Kasumi-1 (cell line): ENCODE results near the gene GPS1.
"Not testable (repeated sequence)": the region's sequence is repeated elsewhere in the genome, so short reads cannot be mapped to it uniquely, and the experiment has no call there.

Experiments
- DNase-seq, 2 experiments: peaks; one replicate each; lab custom pipeline; 2025; lab: John Stamatoyannopoulos, UW

Gene GPS1

DNA sequence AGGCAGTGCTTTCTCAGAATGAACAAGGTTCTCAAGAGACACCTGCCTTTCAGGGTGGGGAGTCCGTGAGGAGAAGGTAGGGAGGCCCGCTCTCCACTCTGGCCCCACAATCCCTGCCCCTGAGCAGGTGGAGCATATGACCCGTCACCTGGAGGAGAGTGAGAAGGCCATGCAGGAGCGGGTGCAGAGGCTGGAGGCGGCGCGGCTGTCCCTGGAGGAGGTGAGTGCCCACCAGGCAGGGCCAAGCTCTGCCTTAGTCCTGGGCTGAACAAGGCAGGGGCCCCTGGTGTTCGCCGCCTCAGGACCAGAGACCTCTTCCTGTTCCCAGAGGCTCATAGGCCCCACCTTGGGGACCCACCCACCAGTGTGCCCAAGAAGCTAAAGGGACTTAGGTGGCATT, 22.7 kb upstream of the GPS1 start:
- DNase-seq, result no peak

DNA sequence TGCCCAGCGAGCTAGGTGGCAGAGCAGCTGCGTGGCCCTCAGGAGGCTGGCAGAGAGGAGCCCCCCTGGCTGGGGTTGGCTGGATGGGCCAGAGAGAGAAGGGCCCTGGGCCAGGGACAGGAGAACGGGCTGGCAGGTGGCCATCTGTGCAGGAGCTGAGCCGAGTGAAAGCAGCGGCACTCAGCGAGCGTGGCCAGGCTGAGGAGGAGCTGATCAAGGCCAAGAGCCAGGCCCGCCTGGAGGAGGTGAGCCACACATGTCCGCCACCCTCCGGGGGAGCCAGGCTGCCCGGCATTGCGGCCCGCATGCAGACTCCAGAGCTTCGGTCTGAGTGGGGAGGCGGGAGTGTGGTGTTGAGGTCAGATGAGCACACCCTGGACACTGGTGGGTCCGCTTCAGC, 22.3 kb upstream of the GPS1 start:
- DNase-seq, result no peak

DNA sequence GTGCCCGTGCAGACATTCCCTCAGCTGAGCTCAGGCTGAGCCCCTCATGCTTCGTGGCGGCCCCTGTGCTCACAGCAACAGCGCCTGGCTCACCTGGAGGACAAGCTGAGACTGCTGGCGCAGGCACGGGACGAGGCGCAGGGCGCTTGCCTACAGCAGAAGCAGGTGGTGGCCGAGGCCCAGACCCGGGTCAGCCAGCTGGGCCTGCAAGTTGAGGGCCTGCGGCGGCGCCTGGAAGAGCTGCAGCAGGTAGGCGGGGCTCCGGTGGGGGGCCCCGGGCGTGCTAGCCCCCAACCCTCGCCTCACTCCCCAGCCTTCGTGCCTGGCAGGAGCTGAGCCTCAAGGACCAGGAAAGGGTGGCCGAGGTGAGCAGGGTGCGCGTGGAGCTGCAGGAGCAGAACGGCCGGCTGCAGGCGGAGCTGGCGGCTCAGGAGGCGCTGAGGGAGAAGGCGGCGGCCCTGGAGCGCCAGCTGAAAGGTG, 21.7 kb upstream of the GPS1 start:
- DNase-seq, result peak in 1 of 2 experiments; percentile 55

DNA sequence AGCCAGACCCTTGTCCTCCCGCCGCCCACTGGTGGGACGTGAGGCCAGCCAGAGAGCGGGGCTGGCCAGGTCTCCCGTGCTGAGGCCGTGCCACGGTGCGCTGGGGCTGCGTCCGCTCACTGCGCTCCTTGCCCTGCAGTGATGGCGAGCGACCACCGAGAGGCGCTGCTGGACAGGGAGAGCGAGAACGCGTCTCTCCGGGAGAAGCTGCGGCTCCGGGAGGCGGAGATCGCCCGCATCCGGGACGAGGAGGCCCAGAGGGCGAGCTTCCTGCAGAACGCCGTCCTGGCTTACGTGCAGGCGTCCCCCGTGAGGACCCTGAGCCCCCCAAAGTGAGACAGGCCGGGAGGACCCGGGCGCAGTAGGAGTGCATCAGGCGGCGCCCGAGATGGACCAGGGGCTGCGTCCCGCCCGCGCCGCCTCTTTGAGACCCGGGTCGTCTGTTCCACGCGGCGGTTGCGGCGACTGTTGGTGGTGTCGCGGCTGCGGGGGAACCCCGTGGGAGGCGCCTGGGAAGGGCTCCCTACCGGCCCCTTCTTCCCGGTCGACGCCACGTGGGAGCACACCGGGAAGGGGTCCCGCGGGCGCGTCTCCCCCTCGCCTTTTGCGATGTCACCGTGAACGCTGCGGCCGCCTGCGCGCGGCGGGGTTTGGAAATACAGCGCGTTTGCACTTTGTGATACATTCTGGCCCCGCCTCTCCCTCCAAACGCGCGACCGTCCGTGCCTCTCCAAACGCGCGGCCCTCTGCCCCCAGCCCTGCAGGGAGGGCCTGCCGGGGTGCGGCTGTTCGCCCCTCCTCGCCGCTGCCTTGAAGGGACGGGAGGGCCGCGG, 21.0 kb upstream of the GPS1 start:
- peak; percentile 87 to 88 for DNase-seq

DNA sequence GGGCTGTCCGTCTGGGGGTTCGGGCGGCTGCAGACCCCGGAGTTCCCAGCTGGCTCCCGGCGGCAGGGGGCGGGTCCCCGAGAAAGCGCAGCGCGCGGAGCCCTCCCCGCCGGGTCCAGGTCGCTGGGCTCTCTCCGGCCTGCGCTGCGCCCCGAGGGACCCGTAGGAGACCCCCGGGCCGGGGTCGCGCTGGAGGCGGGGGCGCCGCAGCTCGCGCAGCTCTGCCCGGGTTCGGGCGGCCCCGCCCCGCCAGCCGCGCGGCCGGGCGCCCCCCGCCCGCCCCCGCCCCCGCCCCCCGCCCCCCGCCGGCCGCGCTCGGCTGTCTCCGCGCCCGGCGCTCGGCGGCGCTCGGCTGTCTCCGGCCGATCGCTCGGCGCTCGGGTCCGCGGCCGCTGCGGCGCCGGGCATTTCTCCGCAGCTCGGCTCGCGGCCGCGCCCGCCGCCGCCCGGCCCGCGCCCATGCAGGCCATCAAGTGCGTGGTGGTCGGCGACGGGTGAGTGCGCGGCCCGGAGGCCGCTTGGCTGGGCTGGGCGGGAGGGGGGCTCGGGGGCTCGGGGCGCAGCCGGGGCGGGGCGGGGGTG, 20.3 kb upstream of the GPS1 start, which contains the start of gene RAC3:
Gene RAC3, plus strand, starts transcription at position 376 of the 582 bp plus-strand sequence. Its CDS starts 84 bp downstream, at position 460.
- peak; percentile 35 to 39 for DNase-seq

DNA sequence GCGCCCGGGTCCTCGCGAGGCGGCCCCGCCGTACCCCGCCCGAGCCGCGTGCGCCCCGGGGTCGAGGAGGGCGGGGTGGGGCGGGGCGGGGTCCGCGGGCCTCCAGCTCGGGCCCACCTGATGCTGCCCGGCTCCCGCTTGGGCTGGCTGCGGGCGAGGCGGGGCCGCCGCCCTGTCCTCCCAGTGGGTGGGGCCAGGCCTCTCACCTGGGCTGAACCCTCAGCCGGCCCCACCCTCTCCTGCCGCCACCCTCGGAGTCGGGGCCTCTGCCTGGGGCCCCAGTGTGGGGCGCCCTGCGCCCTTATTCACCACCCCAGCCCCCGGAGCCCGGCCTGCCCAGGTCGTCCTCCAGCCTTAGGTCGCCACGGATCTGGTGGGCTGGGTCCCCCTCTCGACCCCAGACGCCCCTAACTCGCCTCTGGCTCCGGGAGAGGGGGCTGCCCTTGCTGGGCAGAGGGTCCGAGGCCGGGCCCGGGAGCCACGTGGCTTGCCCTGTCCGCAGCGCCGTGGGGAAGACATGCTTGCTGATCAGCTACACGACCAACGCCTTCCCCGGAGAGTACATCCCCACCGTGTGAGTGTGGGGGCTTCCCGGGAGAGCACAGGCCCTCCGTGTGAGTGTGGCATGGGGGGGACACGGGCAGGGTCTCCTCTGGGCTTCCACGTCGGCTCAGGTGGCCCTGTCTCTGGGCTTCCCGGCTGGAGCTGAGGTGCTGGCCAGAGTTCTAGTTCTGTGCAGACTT, 19.6 kb upstream of the GPS1 start:
- no peak for DNase-seq

DNA sequence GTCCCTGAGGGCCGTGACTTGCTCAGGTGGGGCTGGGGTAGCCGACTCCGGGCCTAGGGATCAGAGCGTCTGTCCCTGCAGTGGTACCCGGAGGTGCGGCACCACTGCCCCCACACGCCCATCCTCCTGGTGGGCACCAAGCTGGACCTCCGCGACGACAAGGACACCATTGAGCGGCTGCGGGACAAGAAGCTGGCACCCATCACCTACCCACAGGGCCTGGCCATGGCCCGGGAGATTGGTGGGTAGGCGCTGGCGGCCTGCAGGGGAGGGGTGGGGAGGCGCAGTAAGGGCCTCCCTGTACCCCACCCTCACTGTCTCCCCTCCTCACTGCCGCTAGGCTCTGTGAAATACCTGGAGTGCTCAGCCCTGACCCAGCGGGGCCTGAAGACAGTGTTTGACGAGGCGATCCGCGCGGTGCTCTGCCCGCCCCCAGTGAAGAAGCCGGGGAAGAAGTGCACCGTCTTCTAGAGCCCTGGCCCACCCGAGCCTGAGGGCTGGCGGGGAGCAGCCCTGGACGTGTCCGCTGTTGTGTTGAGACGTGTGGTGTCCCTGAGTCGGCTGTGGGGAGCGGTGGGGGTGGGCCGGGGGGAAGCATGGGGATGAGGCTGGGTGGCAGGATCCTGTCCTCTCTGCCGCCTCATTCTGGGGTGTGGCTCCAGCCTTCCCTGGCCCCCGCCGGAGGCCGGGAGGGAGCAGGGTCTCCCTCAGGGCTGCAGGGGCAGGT, 18.2 kb upstream of the GPS1 start:
- no peak for DNase-seq

DNA sequence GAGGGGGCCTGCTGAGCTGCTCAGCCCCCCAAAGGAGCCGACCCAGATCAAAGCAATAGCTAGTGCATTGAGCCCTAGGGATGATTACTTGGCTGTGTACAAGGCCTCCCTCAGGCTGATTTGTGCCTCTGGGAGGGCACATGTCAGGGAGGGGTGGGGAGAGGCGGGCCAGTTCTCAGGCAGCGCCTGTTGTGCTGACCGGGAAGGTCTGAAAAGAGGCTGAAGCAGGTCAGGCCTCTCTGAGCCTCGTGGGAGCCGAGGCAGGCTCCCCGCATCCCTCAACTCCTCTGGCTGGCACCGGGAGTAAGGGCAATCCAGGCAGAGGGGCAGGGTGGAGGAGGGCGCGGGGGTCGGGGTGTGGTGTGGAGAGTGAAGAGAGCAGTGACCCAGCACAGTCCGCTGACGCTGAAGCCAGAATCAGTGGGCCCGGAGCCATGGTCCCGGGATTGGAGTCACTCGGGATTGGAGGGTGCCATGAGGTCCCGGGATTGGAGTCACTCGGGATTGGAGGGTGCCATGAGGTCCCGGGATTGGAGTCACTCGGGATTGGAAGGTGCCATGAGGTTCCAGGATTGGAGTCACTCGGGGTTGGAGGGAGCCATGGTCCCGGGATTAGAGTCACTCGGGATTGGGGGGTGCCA, 17.2 kb upstream of the GPS1 start:
- no peak for DNase-seq

DNA sequence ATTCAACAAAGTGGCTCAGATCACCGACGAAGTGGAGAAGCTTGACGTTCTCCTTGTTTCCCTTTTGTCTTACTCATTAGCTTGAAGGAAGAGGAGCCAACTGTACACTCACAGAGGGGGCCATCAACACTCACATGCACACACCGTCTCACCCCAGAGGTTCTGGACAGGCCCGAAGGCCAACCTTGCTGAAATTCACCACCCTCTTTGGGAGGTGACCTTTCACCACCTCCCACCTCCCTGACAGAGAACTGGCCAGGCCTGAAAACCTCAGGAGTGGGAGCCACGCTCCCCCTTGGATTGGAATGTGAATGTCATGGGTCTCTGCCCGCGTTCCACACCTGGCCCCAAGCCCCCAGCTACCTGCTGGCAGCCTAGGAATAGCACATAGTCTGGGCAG, 16.2 kb upstream of the GPS1 start:
- DNase-seq, result no peak

DNA sequence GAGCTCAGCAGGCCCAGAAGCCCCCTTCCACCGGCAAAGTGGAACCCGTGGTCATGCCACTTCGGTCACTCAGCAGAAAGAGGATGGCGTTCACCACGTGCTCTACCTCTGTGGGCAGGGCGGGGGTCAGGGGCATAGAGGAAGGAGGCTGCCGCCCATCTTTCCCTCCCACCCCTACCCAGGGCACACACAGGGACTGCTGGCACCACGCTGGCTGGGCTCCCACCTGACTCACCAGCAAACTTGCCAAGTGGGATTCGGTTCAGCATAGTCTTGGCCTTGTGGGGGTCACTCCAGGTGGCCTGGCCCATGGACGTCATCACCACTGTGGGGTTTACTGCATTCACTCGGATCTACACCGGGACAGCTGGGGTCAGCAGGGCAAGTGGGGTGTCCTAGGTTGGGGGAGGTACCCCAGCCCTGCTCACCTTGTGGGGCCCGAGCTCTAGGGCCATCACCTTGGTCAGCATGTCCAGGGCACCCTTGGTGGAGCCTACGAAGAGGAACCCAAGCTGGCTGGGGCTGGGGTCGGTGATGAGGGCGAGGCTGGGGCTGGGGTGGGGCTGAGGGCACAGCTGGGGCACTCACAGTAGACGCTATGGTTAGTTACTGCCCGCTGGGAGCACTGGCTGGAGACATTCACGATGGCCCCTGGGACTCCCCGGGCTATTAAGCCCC, 15.6 kb upstream of the GPS1 start:
- no peak for DNase-seq

DNA sequence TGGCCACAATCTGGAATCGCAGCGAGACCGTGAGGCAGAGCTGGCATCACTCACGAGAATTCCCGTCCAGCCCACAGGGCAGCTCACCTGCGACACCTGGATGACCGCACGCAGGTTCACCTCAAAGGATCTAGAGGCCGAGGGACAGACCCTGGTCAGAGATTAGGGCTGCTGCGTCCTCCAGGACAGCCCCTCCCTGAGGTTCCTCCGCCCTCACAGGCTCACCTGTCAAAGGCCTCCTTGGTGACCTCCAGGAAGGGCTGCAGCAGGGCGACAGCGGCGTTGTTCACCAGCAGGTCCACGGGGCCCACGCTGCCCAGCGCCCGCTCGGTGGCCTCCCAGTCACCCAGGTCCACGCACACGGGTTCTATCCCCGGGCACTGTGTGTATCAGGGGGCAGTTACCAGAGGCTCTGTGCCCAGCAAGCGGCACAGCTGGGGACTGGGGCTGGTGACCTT, 15.0 kb upstream of the GPS1 start:
- DNase-seq, result no peak

DNA sequence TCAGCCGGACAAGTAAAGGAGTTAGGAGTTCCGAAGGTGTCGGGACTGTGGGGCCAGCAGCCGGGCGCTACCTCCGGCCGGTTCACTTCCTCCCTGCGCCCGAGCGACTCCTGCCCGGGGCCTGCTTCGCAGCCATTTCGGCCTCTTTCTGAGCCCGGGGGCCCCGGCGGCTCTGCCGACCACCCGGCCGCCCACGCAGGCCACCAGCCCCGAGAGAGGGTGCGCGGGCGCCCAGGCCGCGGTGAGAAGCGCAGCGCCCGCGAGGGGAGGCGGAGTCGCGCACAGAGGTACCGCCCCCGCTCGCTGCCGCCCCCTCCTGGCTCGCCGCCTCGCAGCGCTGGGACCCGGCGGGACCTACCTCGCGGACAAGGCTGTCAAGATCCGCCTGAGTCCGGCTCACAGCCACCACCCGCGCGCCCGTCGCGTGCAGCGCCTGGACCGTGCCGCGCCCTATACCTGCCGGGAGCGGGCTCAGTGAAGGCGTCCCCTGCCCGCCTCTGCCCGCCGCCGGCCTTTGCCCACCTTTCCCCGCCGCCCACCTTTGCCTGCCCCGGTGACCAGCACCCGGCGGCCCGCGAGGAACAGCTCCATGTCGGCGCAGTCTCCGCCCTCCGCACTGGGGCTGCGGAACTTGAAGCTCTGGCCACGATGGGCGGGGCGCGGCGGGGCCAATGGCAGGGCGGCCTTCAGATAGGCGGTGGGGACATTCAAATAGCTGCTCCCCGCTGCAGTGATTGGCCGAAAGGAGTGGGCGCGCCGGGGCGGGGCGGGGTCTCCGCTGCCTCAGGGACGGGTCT, 14.4 kb upstream of the GPS1 start, which contains the start of gene DCXR:
Gene DCXR, minus strand, starts transcription at position 606 of the 797 bp plus-strand sequence. Its CDS starts 15 bp downstream, at position 591.
- DNase-seq, result peak; percentile 98 to 99

DNA sequence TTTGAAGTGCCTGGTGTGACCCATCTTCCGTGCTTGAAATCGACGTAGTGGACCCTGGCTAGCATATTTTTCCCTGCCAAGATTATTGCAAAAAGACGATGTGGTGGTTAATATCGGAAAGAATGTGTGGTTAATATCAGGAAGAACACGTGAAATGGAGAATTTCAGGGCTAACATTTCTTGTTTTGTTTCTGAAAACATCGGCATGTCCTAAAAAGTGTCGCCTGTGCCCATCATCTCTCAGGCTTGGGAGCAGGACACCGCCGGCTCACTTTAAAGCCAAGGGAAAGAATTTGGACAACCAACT, 13.9 kb upstream of the GPS1 start:
- no peak for DNase-seq

DNA sequence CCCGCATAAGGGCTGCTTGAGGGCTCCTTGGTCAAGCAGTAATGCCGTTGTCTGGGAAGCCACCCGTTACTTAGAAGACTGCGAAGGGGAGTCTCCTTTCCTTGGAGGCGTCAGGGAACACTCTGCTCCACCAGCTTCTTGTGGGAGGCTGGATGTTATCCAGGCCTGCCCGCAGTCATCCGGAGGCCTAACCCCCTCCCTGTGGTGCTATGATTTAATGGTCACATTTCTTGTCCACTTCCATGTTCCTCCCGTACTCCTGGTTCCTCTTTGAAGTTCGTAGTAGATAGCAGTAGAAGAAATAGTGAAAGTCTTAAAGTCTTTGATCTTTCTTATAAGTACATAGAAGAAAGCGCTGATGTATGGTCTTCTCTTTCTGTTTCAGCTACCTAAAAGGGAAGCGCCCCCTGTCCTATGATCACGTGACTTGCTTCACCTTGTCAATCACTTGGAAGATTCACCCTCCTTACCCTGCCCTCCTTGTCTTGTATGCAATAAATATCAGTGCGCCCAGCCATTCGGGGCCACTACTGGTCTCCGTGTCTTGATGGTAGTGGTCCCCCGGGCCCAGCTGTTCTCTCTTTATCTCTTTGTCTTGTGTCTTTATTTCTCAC, 12.8 kb upstream of the GPS1 start:
- not testable (repeated sequence) for DNase-seq

DNA sequence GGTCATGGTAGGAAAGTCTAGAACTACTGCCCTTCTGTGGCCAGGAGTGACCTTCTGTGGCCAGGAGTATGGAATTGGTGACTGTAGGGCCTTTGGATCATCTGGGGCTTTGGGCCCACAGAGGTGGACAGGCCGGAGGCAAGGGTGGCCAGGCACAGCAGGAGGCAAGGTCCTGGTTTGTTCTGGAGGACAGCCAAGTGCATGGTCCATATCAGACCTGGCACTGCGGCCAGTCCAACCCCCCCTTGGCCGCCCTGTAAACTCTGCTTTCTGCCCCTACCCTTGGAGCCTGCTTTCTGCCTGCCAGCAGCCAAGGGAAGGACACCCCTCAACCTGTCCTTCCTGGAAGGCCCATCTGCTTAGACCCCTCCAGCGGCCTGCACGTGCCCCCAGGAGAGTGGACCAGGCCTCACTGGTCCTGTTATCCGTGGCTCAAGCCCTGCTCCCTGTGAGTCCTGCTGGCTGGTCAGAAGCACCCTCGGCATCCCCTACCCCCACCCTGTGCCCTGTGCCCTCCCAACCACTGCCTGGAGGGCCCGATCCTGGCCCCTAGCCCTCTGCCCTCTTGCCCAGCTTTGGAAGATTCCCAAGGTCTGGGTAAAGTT, 11.9 kb upstream of the GPS1 start:
- no peak for DNase-seq

DNA sequence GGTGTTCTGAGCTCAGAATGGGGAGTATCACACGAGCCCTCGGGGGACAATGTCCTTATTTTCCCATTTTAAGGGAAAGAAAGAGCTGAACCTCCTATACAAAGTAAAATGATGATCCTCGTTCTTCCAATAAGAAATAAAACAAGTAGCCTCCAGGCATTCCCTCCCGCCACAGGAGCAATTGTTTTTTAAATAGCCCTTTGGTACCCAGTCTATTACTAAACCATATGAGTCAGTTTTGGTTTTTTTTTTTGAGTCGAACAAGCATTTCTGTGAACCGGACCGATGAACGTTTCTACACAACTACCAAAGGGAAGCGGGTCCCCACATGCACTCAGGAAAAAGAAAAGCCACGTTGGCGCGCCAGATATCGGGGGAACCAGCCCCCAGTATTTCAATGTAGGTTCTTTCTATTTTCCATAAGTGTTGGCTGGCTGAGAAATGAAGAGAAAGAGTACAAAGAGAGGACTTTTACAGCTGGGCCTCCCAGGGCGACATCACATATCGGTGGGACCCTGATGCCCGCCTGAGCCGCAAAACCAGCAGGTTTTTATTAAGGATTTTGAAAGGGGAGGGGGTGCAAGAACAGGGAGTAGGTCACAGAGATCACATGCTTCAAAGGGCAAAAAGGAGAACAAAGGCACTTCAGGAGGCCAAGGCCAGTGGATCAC, 10.4 kb upstream of the GPS1 start:
- DNase-seq, result no peak

DNA sequence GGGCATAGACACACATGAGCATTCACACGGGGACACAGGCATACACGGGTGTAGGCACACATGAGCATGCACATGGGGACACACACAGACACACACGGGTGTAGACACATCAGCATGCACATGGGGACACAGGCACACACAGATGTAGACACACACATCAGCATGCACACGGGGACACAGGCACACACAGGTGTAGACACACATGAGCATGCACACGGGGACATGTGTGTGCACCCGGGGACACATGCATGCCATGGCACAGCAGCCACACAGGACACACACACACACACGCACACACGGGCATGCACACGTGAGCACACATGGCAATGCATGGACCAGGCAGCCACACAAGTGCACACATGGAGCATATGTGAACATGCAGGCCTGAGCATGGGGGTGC, 9.0 kb upstream of the GPS1 start:
- DNase-seq, result no peak

DNA sequence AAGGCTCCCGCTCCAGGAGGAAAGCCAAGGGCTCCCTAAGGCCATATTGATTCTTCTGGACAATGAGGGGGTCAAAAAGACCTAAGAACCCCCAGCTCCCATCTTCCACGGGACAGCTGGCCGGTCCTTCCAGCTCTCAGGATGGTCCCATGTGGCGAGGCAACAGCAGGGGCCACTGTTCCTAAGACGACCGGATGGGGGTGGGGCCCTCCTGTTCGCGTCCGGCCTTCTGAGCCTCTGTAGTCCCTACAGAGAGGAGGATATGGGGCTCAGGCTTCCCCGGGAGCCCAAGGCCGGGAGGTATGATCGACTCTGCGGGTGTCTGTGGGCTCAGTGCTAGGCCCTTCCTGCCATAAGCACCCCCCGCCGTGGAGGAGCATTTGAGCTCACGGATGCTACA, 8.2 kb upstream of the GPS1 start:
- DNase-seq, result no peak
